Lower lobe of right lung (tissue), 2 donors: Measurements from ENCODE around the gene DBP. TPM values are rescaled to one million over a fixed set of nuclear protein-coding genes. Genes with fewer than 3 reads are reported as not detected.

Experiments used
- ATAC-seq, 2 donors: fragments of 200-7000 bp; cut with Tn5 transposase; one replicate each; pipeline ENCODE4 v1.9.1; 2020 to 2022; ENCODE audit warnings: mild to moderate bottlenecking in 2 of 2, moderate library complexity in 2 of 2
- DNase-seq: peaks from one replicate; pipeline ENCODE4 v3.0.0-alpha.2; 2020
- H3K27ac ChIP-seq: fragments of 200-600 bp; one replicate; pipeline ENCODE4 v1.8.0; 2022
- H3K27me3 ChIP-seq: fragments of 200-600 bp; one replicate; pipeline ENCODE4 v1.8.0; 2022; ENCODE audit warnings: low read depth
- H3K36me3 ChIP-seq: fragments of 200-600 bp; one replicate; pipeline ENCODE4 v1.8.0; 2022; ENCODE audit warnings: mild to moderate bottlenecking
- H3K4me1 ChIP-seq: fragments of 200-600 bp; one replicate; pipeline ENCODE4 v1.8.0; 2022
- H3K4me3 ChIP-seq: fragments of 200-600 bp; one replicate; pipeline ENCODE4 v1.8.0; 2022; ENCODE audit warnings: mild to moderate bottlenecking
- H3K9me3 ChIP-seq: fragments of 200-600 bp; one replicate; pipeline ENCODE4 v1.8.0; 2022
- intact Hi-C: fragments of 100-400 bp; cut with DNase I; formaldehyde crosslinking; loops from one replicate; pipeline ENCODE4 v1.11.0; 2022
- total RNA-seq: library from RNA; stranded (reverse); fragmentation: NEBNext Ultra II Directional; extraction: Animal tissue kit (Norgen Biotek cat#: 25700); gene quantifications from one replicate; pipeline ENCODE4 v1.2.1, GENCODE V29; 2021
- TF ChIP-seq, protein P1 (sequence below): fragments of 200-600 bp; IDR thresholded peaks from one replicate; pipeline ENCODE4 v1.8.0; 2022; ENCODE audit warnings: antibody characterized with exemption, mild to moderate bottlenecking
- donor health status: DM: no; HTN: yes; CAD: no; lungs with severe emphysema.

DBP gene
- total RNA-seq, 1 donor from 2014 or later = 17.7 TPM

GRCh38 chr19:48646722-48647216 lies 9.6 kb upstream of the DBP start:
- Histone ChIP-seq H3K36me3 (no peaks in the 10 kb centered on the region), H3K9me3 (no peaks in the 10 kb centered on the region), H3K4me3 (peak overlapping the region; percentile 63), H3K4me1 (peaks cover 19% of the 10 kb centered on the region), H3K27ac (peak overlapping the region; percentile 83), H3K27me3 (no peaks in the 10 kb centered on the region)
- TF ChIP-seq, protein P1, sequence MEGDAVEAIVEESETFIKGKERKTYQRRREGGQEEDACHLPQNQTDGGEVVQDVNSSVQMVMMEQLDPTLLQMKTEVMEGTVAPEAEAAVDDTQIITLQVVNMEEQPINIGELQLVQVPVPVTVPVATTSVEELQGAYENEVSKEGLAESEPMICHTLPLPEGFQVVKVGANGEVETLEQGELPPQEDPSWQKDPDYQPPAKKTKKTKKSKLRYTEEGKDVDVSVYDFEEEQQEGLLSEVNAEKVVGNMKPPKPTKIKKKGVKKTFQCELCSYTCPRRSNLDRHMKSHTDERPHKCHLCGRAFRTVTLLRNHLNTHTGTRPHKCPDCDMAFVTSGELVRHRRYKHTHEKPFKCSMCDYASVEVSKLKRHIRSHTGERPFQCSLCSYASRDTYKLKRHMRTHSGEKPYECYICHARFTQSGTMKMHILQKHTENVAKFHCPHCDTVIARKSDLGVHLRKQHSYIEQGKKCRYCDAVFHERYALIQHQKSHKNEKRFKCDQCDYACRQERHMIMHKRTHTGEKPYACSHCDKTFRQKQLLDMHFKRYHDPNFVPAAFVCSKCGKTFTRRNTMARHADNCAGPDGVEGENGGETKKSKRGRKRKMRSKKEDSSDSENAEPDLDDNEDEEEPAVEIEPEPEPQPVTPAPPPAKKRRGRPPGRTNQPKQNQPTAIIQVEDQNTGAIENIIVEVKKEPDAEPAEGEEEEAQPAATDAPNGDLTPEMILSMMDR = no peak
- ATAC-seq = no peak
- DNase-seq = no peak
- intact Hi-C loops = no loop called here

DNA sequence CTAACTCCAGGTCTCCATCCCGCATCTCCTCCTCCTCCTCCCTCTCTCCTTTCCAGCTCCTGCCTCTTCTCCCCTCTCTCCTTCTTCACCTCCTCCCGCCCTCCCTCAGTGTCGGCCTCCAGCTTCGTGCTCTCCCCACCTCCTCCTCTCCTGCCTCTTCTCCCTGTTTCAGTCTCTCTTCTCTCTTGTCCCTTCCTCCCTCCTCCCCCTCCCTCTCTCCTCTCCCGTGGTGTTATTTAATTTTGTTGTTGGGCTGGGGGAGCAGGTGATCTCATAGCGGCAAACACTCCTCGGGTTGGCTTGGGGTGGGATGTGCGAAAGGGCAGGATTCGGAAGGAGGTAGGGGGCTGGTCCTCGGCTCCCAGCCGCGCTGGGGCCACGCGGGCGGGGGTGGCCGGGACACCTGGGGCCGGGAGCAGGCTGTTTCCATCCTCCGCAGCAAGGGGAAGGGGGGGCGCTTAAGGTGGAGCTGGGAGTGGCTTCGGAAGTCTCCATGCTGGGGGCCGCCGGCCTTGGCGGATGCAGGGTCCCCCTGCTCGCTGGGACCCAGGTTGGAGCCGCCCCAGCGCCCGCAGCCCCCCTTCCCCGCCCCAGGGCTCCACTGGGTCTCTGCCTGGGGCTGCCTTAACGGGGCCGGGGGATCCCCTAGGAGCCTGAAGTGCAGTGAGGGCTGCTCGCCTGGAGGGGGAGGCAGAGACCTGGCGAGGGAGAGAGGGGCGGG lies 9.0 kb upstream of the DBP start, which contains the start of gene CA11:
TSS of gene CA11 (minus strand) at position 187 of the 721 bp plus-strand sequence. CDS start 555 bp downstream, outside the sequence.
- intact Hi-C loops = no loop called here
- peak; percentile 90 for DNase-seq
- peak within 1 kb of the TSS; percentile 83 for H3K27ac ChIP-seq

GRCh38 chr19:48645620-48646000 lies 8.4 kb upstream of the DBP start:
- intact Hi-C loops = no loop called here
- ATAC-seq (peak; percentile 5 to 13), DNase-seq (no peak)
- no peaks in the 10 kb centered on the region for H3K27me3 ChIP-seq
- H3K36me3 ChIP-seq = no peaks in the 10 kb centered on the region
- peak overlapping the region; percentile 83 for H3K27ac ChIP-seq
- no peaks in the 10 kb centered on the region for H3K9me3 ChIP-seq
- TF ChIP-seq, protein P1 = no peak
- H3K4me1 ChIP-seq = peaks cover 19% of the 10 kb centered on the region
- H3K4me3 ChIP-seq = peak overlapping the region; percentile 63

More for the DNA sequence above, 9.0 kb upstream of the DBP start, which contains the start of gene CA11:
- H3K9me3 ChIP-seq = no peaks in the 10 kb centered on the region
- TF ChIP-seq, protein P1 = peak; percentile 85
- H3K4me3 ChIP-seq = peak within 1 kb of the TSS; percentile 63
- no peaks in the 10 kb centered on the region for H3K27me3 ChIP-seq
- ATAC-seq = peak; percentile 94 to 95
- H3K36me3 ChIP-seq = no peaks in the 10 kb centered on the region
- H3K4me1 ChIP-seq = peaks cover 19% of the 10 kb centered on the region

- intact Hi-C loops = no loop called here
- Histone ChIP-seq H3K27me3 (no peaks in the 10 kb centered on the region), H3K27ac (peak overlapping the region; percentile 83), H3K36me3 (no peaks in the 10 kb centered on the region), H3K4me1 (peaks cover 19% of the 10 kb centered on the region), H3K9me3 (no peaks in the 10 kb centered on the region), H3K4me3 (peak overlapping the region; percentile 63)
- TF ChIP-seq, protein P1 = no peak
- DNase-seq (peak; percentile 78), ATAC-seq (peak; percentile 85 to 86)
Observed at GRCh38 chr19:48644839-48645619, 7.8 kb upstream of the DBP start.

DNA sequence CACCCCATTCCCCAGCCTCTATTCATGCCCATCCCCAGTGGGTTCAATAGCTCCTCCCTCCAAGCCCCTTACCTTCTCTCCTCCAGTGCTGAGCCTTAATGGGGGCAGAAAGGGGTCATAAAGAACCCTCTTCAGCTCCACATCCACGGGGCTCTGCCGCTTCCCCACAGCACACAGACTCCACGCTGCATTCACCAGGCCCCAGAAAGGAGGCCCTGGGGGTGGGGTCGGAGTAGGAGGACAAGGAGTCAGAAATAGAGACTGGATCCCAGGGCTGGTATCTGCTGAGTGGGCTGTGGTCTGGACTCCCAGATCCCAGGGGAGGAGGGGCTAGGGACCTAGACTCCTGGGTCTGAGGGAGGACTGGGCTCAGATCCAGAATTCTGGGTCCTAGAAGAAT lies 7.2 kb upstream of the DBP start:
- H3K4me3 ChIP-seq = peak overlapping the region; percentile 63
- H3K4me1 ChIP-seq = peaks cover 19% of the 10 kb centered on the region
- H3K36me3 ChIP-seq = no peaks in the 10 kb centered on the region
- no peak for DNase-seq
- intact Hi-C loops = no loop called here
- no peak overlapping the region for H3K27ac ChIP-seq
- no peaks in the 10 kb centered on the region for H3K27me3 ChIP-seq
- TF ChIP-seq, protein P1 = no peak
- ATAC-seq = no peak
- no peaks in the 10 kb centered on the region for H3K9me3 ChIP-seq
